GM15510 (cell line): Measurements from ENCODE around the gene CCNQ.

Experiments
- POLR2A ChIP-seq: IDR thresholded peaks from 3 replicates; pipeline ENCODE4 v1.6.1; 2011; ENCODE audit warnings: borderline replicate concordance; ENCODE audit not compliant: insufficient read length; ENCODE audit errors: extremely low read depth

The CCNQ gene

GRCh38 chrX:153640045-153640686 lies 41.2 kb upstream of the CCNQ start:
- no peak for TF ChIP-seq POLR2A

- TF ChIP-seq POLR2A, result no peak
These were observed 40.5 kb upstream of the CCNQ start for GRCh38 chrX:153639177-153640044.

- no peak for TF ChIP-seq POLR2A
These were observed 39.7 kb upstream of the CCNQ start for GRCh38 chrX:153638436-153639176.

GRCh38 chrX:153638041-153638371 lies 39.1 kb upstream of the CCNQ start:
- TF ChIP-seq POLR2A, result no peak

- TF ChIP-seq POLR2A, result no peak
These were observed 38.4 kb upstream of the CCNQ start for GRCh38 chrX:153637121-153638040.

GRCh38 chrX:153636716-153637115 lies 37.8 kb upstream of the CCNQ start:
- TF ChIP-seq POLR2A, result no peak

- no peak for TF ChIP-seq POLR2A
These were observed 37.1 kb upstream of the CCNQ start for GRCh38 chrX:153635788-153636668.

GRCh38 chrX:153635388-153635787 lies 36.4 kb upstream of the CCNQ start:
- no peak for TF ChIP-seq POLR2A

- no peak for TF ChIP-seq POLR2A
These were observed 35.9 kb upstream of the CCNQ start for GRCh38 chrX:153634832-153635231.

GRCh38 chrX:153634236-153634635 lies 35.3 kb upstream of the CCNQ start:
- no peak for TF ChIP-seq POLR2A

- TF ChIP-seq POLR2A, result no peak
These were observed 34.8 kb upstream of the CCNQ start for GRCh38 chrX:153633607-153634180.

- TF ChIP-seq POLR2A, result no peak
These were observed 34.1 kb upstream of the CCNQ start for GRCh38 chrX:153633048-153633447.

GRCh38 chrX:153632595-153632946 lies 33.6 kb upstream of the CCNQ start:
- no peak for TF ChIP-seq POLR2A
